Prostate gland (tissue), 2 donors: ENCODE results near the gene C4orf50. TPM values are rescaled to one million over a fixed set of nuclear protein-coding genes. Genes with fewer than 3 reads are reported as not detected.

Experiments
- DNase-seq: peaks from one replicate; pipeline ENCODE4 v3.0.0-alpha.2; 2019; ENCODE audit warnings: low spot score
- H3K27ac ChIP-seq, 2 donors: fragments of 200-600 bp; sonication (generic); 2 replicates each; pipeline ENCODE4 v1.5.1; 2017 to 2019
- H3K27me3 ChIP-seq: fragments of 200-600 bp; sonication (generic); replicated peaks from 2 replicates; pipeline ENCODE4 v1.5.1; 2019; ENCODE audit not compliant: insufficient read depth
- H3K36me3 ChIP-seq, 2 donors: fragments of 200-600 bp; sonication (generic); 1 replicate in 1 of 2; 2 replicates in 1 of 2; pipeline versions ENCODE4 v1.5.1 to v1.8.1; 2017 to 2019
- H3K4me1 ChIP-seq: fragments of 200-600 bp; sonication (generic); replicated peaks from 2 replicates; pipeline ENCODE4 v1.5.1; 2019
- H3K4me3 ChIP-seq, 2 donors: fragments of 200-600 bp; sonication (generic); 2 replicates each; pipeline ENCODE4 v1.5.1; 2017 to 2019
- H3K9me3 ChIP-seq: fragments of 200-600 bp; sonication (generic); 2 replicates; pipeline ENCODE4 v1.5.1; 2017
- CTCF ChIP-seq, 4 experiments: fragments of 200-600 bp in 2 of 4; fragments of 450-650 bp in 2 of 4; sonication (generic) in 2 of 4; IDR thresholded peaks; 1 replicate in 3 of 4; 2 replicates in 1 of 4; pipeline ENCODE4 v1.5.1; 2016 to 2019; ENCODE audit warnings: antibody characterized with exemption in 4 of 4, mild to moderate bottlenecking in 2 of 4, moderate library complexity in 2 of 4
- POLR2A ChIP-seq: fragments of 450-650 bp; IDR thresholded peaks from one replicate; pipeline ENCODE4 v1.6.1; 2016; ENCODE audit warnings: antibody characterized with exemption, mild to moderate bottlenecking
- POLR2AphosphoS5 ChIP-seq: sonication (generic); formaldehyde crosslinking; IDR thresholded peaks from one replicate; pipeline ENCODE4 v1.6.1; 2017; ENCODE audit warnings: antibody characterized with exemption
- WGBS: methylation state at CpG from one replicate; pipeline ENCODE4 v1.1.5; 2018; 5-methylcytosine and 5-hydroxymethylcytosine counted together
- intact Hi-C: fragments of 100-400 bp; cut with DNase I; formaldehyde crosslinking; loops from one replicate; pipeline ENCODE4 v1.14.2; 2022
- total RNA-seq, 2 donors: library from RNA; depleted of rRNA; stranded (reverse); fragments of >200 nt; gene quantifications; one replicate each; pipeline ENCODE4 v1.1.0, GENCODE V29; 2016

C4orf50 gene
- total RNA-seq, 2 donors from 2014 or later: 0.87 to 2.8 TPM

- 57% methylated on average over 11 of the region's 11 CpGs for WGBS
- Histone ChIP-seq H3K36me3 (no peaks in the 10 kb centered on the region), H3K27me3 (no peaks in the 10 kb centered on the region), H3K4me3 (no peak overlapping the region), H3K4me1 (no peaks in the 10 kb centered on the region), H3K27ac (no peak overlapping the region), H3K9me3 (no peaks in the 10 kb centered on the region)
- intact Hi-C loops: no loop called here
- no peak for DNase-seq
- TF ChIP-seq CTCF (IDR thresholded peaks at IDR 0.05) (peak in 1 of 4 experiments; percentile 39), POLR2AphosphoS5 (peak; percentile 41), POLR2A (no peak)
Observed at GRCh38 chr4:6032249-6033244, 14.3 kb upstream of the C4orf50 start.

- Histone ChIP-seq H3K4me3 (no peak overlapping the region), H3K27me3 (no peaks in the 10 kb centered on the region), H3K36me3 (no peaks in the 10 kb centered on the region), H3K9me3 (no peaks in the 10 kb centered on the region), H3K4me1 (no peaks in the 10 kb centered on the region), H3K27ac (no peak overlapping the region)
- DNase-seq: no peak
- TF ChIP-seq POLR2A: no peak
- intact Hi-C loops: no loop called here
- WGBS: 63% methylated on average over 5 of the region's 5 CpGs
Observed at GRCh38 chr4:6031846-6032245, 13.6 kb upstream of the C4orf50 start.

- Histone ChIP-seq H3K27ac (no peak overlapping the region), H3K27me3 (no peaks in the 10 kb centered on the region), H3K9me3 (no peaks in the 10 kb centered on the region), H3K4me1 (no peaks in the 10 kb centered on the region), H3K4me3 (no peak overlapping the region), H3K36me3 (no peaks in the 10 kb centered on the region)
- DNase-seq: no peak
- TF ChIP-seq CTCF (IDR thresholded peaks at IDR 0.05): no peak
- no peak for TF ChIP-seq POLR2A
- no peak for TF ChIP-seq POLR2AphosphoS5
- WGBS: 79% methylated on average over 7 of the region's 7 CpGs
- intact Hi-C loops: no loop called here
Observed at GRCh38 chr4:6030679-6031078, 12.4 kb upstream of the C4orf50 start.

GRCh38 chr4:6029254-6029653 is 11.0 kb upstream of the C4orf50 start:
- intact Hi-C loops: no loop called here
- H3K4me3 ChIP-seq: no peak overlapping the region
- no peak for DNase-seq
- no peaks in the 10 kb centered on the region for H3K27me3 ChIP-seq
- TF ChIP-seq CTCF (IDR thresholded peaks at IDR 0.05) (no peak), POLR2AphosphoS5 (no peak), POLR2A (no peak)
- H3K4me1 ChIP-seq: no peaks in the 10 kb centered on the region
- WGBS: 86% methylated on average over 6 of the region's 6 CpGs
- no peaks in the 10 kb centered on the region for H3K36me3 ChIP-seq
- no peak overlapping the region for H3K27ac ChIP-seq
- no peaks in the 10 kb centered on the region for H3K9me3 ChIP-seq

- WGBS: 84% methylated on average over 10 of the region's 10 CpGs
- no peak overlapping the region for H3K4me3 ChIP-seq
- TF ChIP-seq CTCF (IDR thresholded peaks at IDR 0.05) (no peak), POLR2A (no peak), POLR2AphosphoS5 (no peak)
Observed at GRCh38 chr4:6028168-6028567, 9.9 kb upstream of the C4orf50 start.

More at GRCh38 chr4:6028168-6028567, 9.9 kb upstream of the C4orf50 start:
- Histone ChIP-seq H3K4me1 (no peaks in the 10 kb centered on the region), H3K36me3 (no peaks in the 10 kb centered on the region), H3K27ac (no peak overlapping the region), H3K9me3 (no peaks in the 10 kb centered on the region), H3K27me3 (no peaks in the 10 kb centered on the region)
- intact Hi-C loops: no loop called here
- DNase-seq: no peak
